H1 (cell line): ENCODE data around the gene MDM4. TPM values are rescaled to one million over a fixed set of nuclear protein-coding genes. Genes with fewer than 3 reads are reported as not detected.

Source experiments
- CTCF ChIA-PET: fragments of 300-600 bp; sonication (Branson Sonifier 250); formaldehyde crosslinking; loops from one replicate; lab custom pipeline; 2021; ENCODE audit not compliant: partially characterized antibody; lab: Charles Lee
- POLR2A ChIA-PET: fragments of 300-600 bp; sonication (Branson Sonifier 250); formaldehyde crosslinking; loops from one replicate; lab custom pipeline; 2021; ENCODE audit warnings: inconsistent platforms; ENCODE audit not compliant: partially characterized antibody; lab: Charles Lee
- DNase-seq, 2 experiments: peaks; one replicate each; pipeline versions ENCODE4 v3.0.0 to v3.0.0-alpha.2; 2010 to 2022; ENCODE audit warnings: low spot score in 2 of 2, low read depth in 1 of 2, mixed read lengths in 1 of 2
- FAIRE-seq: peaks from 2 replicates; lab custom pipeline; 2011; peaks lifted over from hg19 to GRCh38; lab: Jason Lieb, UNC
- H2AFZ ChIP-seq: 2 replicates; pipeline ENCODE4 v1.8.1; 2012; ENCODE audit warnings: low read length, inconsistent platforms
- H2AK5ac ChIP-seq: 2 replicates; pipeline ENCODE4 v1.6.1; 2013; ENCODE audit warnings: low read depth, low read length
- H2BK120ac ChIP-seq: replicated peaks from 2 replicates; pipeline ENCODE3; 2013; ENCODE audit warnings: low read depth, low read length, inconsistent platforms
- H2BK12ac ChIP-seq: 2 replicates; pipeline ENCODE4 v1.6.1; 2013; ENCODE audit warnings: low read depth, low read length
- H2BK15ac ChIP-seq: 2 replicates; pipeline ENCODE4 v1.6.1; 2013; ENCODE audit warnings: low read length
- H2BK20ac ChIP-seq: 2 replicates; pipeline ENCODE4 v1.6.1; 2013; ENCODE audit warnings: low read length
- H2BK5ac ChIP-seq: 2 replicates; pipeline ENCODE4 v1.6.1; 2013; ENCODE audit warnings: low read depth, low read length
- H3K14ac ChIP-seq: 2 replicates; pipeline ENCODE4 v1.6.1; 2013; ENCODE audit warnings: inconsistent platforms; ENCODE audit not compliant: insufficient read length
- H3K18ac ChIP-seq: 2 replicates; pipeline ENCODE4 v1.6.1; 2013; ENCODE audit warnings: low read length; ENCODE audit errors: extremely low read depth
- H3K23ac ChIP-seq: 2 replicates; pipeline ENCODE4 v1.6.1; 2013; ENCODE audit warnings: inconsistent platforms; ENCODE audit not compliant: insufficient read length
- H3K23me2 ChIP-seq: 2 replicates; pipeline ENCODE4 v1.6.1; 2013; ENCODE audit warnings: low read depth, low read length
- H3K27ac ChIP-seq: 2 replicates; pipeline ENCODE4 v1.6.1; 2011; ENCODE audit warnings: low read depth, low read length, inconsistent platforms
- H3K27me3 ChIP-seq, 4 experiments: replicated peaks in 1 of 4; 1 replicate in 1 of 4; 2 replicates in 3 of 4; pipeline versions ENCODE4 v1.6.1 to v1.8.1; 2011 to 2013; ENCODE audit warnings: low read length in 3 of 4, mild to moderate bottlenecking in 3 of 4, inconsistent platforms in 2 of 4, mixed read lengths in 2 of 4, moderate library complexity in 1 of 4; ENCODE audit not compliant: control insufficient read depth in 3 of 4, insufficient read depth in 3 of 4; ENCODE audit errors: extremely low read depth in 1 of 4
- H3K36me3 ChIP-seq, 4 experiments: 2 replicates each; pipeline versions ENCODE4 v1.6.1 to v1.8.1; 2011 to 2013; ENCODE audit warnings: mild to moderate bottlenecking in 4 of 4, low read length in 3 of 4, moderate library complexity in 2 of 4, control low read depth in 1 of 4, inconsistent platforms in 1 of 4; ENCODE audit not compliant: insufficient read depth in 4 of 4, control insufficient read depth in 2 of 4
- H3K4ac ChIP-seq: replicated peaks from 2 replicates; pipeline ENCODE3; 2013; ENCODE audit warnings: low read length, low read depth, mixed read lengths, inconsistent platforms; ENCODE audit not compliant: insufficient read length
- H3K4me1 ChIP-seq, 4 experiments: replicated peaks in 1 of 4; 1 replicate in 1 of 4; 2 replicates in 3 of 4; pipeline versions ENCODE4 v1.6.1 to v1.8.1; 2011 to 2013; ENCODE audit warnings: low read length in 3 of 4, inconsistent platforms in 2 of 4, mixed read lengths in 1 of 4; ENCODE audit not compliant: insufficient read depth in 4 of 4, control insufficient read depth in 3 of 4
- H3K4me2 ChIP-seq, 2 experiments: 2 replicates each; pipeline versions ENCODE4 v1.6.1 to v1.8.1; 2011 to 2013; ENCODE audit warnings: low read depth in 2 of 2, low read length in 2 of 2, control low read depth in 1 of 2, inconsistent platforms in 1 of 2, mild to moderate bottlenecking in 1 of 2; ENCODE audit not compliant: insufficient read depth in 1 of 2
- H3K4me3 ChIP-seq, 4 experiments: fragments of 200-600, 300-600 bp in 1 of 4; sonication (generic), shearing (Covaris generic), sonication (Bioruptor Twin) in 1 of 4; 2 replicates each; pipeline versions ENCODE4 v1.5.1 to v1.8.1; 2011 to 2016; ENCODE audit warnings: low read length in 4 of 4, low read depth in 3 of 4, control low read depth in 2 of 4, inconsistent platforms in 2 of 4, mild to moderate bottlenecking in 2 of 4, mixed read lengths in 1 of 4, moderate library complexity in 1 of 4; ENCODE audit not compliant: insufficient read depth in 2 of 4; ENCODE audit errors: extremely low read depth in 1 of 4
- H3K56ac ChIP-seq: replicated peaks from 2 replicates; pipeline ENCODE3; 2013; ENCODE audit warnings: low read depth, mild to moderate bottlenecking, mixed read lengths, low read length, inconsistent platforms; ENCODE audit not compliant: insufficient read length
- H3K79me1 ChIP-seq: 2 replicates; pipeline ENCODE4 v1.6.1; 2013; ENCODE audit warnings: low read depth, low read length, control low read depth
- H3K79me2 ChIP-seq, 2 experiments: 2 replicates each; pipeline versions ENCODE4 v1.6.1 to v1.8.1; 2012 to 2013; ENCODE audit warnings: low read length in 2 of 2, mild to moderate bottlenecking in 2 of 2, inconsistent platforms in 1 of 2; ENCODE audit not compliant: insufficient read depth in 2 of 2, control insufficient read depth in 1 of 2
- H3K9ac ChIP-seq, 4 experiments: replicated peaks in 1 of 4; 1 replicate in 1 of 4; 2 replicates in 3 of 4; pipeline versions ENCODE4 v1.6.1 to v1.8.1; 2011 to 2013; ENCODE audit warnings: low read depth in 3 of 4, low read length in 3 of 4, control low read depth in 2 of 4, mild to moderate bottlenecking in 2 of 4, moderate library complexity in 2 of 4, inconsistent platforms in 1 of 4; ENCODE audit errors: extremely low read depth in 1 of 4
- H3K9me3 ChIP-seq, 2 experiments: 2 replicates each; pipeline versions ENCODE4 v1.6.1 to v1.8.1; 2012 to 2013; ENCODE audit warnings: mild to moderate bottlenecking in 2 of 2, moderate library complexity in 2 of 2, control low read depth in 1 of 2, inconsistent platforms in 1 of 2, low read depth in 1 of 2, low read length in 1 of 2, mixed read lengths in 1 of 2; ENCODE audit not compliant: insufficient read depth in 2 of 2
- H4K20me1 ChIP-seq, 2 experiments: replicated peaks in 1 of 2; 2 replicates each; pipeline versions ENCODE3 to v1.8.1; 2011 to 2013; ENCODE audit warnings: inconsistent platforms in 2 of 2, low read length in 2 of 2, mild to moderate bottlenecking in 1 of 2; ENCODE audit not compliant: insufficient read depth in 2 of 2, control insufficient read depth in 1 of 2
- H4K5ac ChIP-seq: 2 replicates; pipeline ENCODE4 v1.6.1; 2013; ENCODE audit warnings: low read length, low read depth, mixed read lengths, inconsistent platforms; ENCODE audit not compliant: insufficient read length
- H4K8ac ChIP-seq: 2 replicates; pipeline ENCODE4 v1.8.0; 2013; ENCODE audit warnings: mild to moderate bottlenecking, moderate library complexity, low read length, inconsistent platforms; ENCODE audit not compliant: insufficient read depth; ENCODE audit errors: extremely low read depth
- H4K91ac ChIP-seq: replicated peaks from 2 replicates; pipeline ENCODE3; 2013; ENCODE audit warnings: low read length, mixed read lengths, inconsistent platforms; ENCODE audit not compliant: insufficient read length
- BCL11A ChIP-seq, 2 experiments: IDR thresholded peaks; one replicate each; pipeline ENCODE4 v1.6.1; 2011; ENCODE audit warnings: low read depth in 2 of 2, low read length in 2 of 2, mild to moderate bottlenecking in 2 of 2
- CTBP2 ChIP-seq: IDR thresholded peaks from 2 replicates; pipeline ENCODE4 v1.7.0; 2011; ENCODE audit warnings: borderline replicate concordance, mild to moderate bottlenecking, moderate library complexity, mixed read lengths, low read length; ENCODE audit not compliant: insufficient read depth, insufficient read length
- CTCF ChIP-seq, 3 experiments: IDR thresholded peaks; 1 replicate in 2 of 3; 2 replicates in 1 of 3; pipeline versions ENCODE4 v1.5.1 to v1.6.1; 2011; ENCODE audit warnings: low read length in 3 of 3, mild to moderate bottlenecking in 3 of 3, inconsistent platforms in 2 of 3, low read depth in 1 of 3, moderate library complexity in 1 of 3; ENCODE audit not compliant: insufficient read depth in 1 of 3; ENCODE audit errors: control extremely low read depth in 1 of 3
- GTF2F1 ChIP-seq: IDR thresholded peaks from 2 replicates; pipeline ENCODE4 v1.6.1; 2012; ENCODE audit warnings: low read depth, low read length, improper control_type of control experiment, borderline replicate concordance
- HDAC6 ChIP-seq: IDR thresholded peaks from one replicate; pipeline ENCODE4 v1.7.1; 2012; ENCODE audit warnings: low read depth, mild to moderate bottlenecking, inconsistent platforms, low read length, moderate library complexity
- JUN ChIP-seq: IDR thresholded peaks from 2 replicates; pipeline ENCODE4 v1.6.1; 2011; ENCODE audit warnings: low read depth, mild to moderate bottlenecking, improper control_type of control experiment, low read length
- KDM4A ChIP-seq: IDR thresholded peaks from one replicate; pipeline ENCODE4 v1.7.1; 2012; ENCODE audit warnings: low read depth, mild to moderate bottlenecking, moderate library complexity, low read length, inconsistent platforms; ENCODE audit not compliant: severe bottlenecking
- RXRA ChIP-seq: IDR thresholded peaks from 2 replicates; pipeline ENCODE4 v1.6.1; 2011; ENCODE audit warnings: low read depth, mild to moderate bottlenecking, low read length, moderate library complexity; ENCODE audit not compliant: insufficient read depth
- SUZ12 ChIP-seq: fragments of 200-600 bp; sonication (generic); IDR thresholded peaks from 2 replicates; pipeline ENCODE4 v1.6.1; 2012; ENCODE audit warnings: mild to moderate bottlenecking, inconsistent platforms, low read length, moderate library complexity, mixed read lengths
- TAF1 ChIP-seq: IDR thresholded peaks from 2 replicates; pipeline ENCODE4 v1.6.1; 2011; ENCODE audit warnings: mild to moderate bottlenecking, low read depth, low read length
- YY1 ChIP-seq: IDR thresholded peaks from 2 replicates; pipeline ENCODE4 v1.6.1; 2011; ENCODE audit warnings: low read depth, mild to moderate bottlenecking, low read length
- WGBS, 2 experiments: shearing (Covaris generic) in 1 of 2; methylation state at CpG; one replicate each; pipeline versions ENCODE4 v1.1.6 to v1.1.7; 2013 to 2015; ENCODE audit warnings: low lambda C conversion rate in 2 of 2, mixed read lengths in 2 of 2, inconsistent platforms in 1 of 2, low coverage in 1 of 2, missing lambda C conversion rate in 1 of 2; ENCODE audit not compliant: insufficient replicate concordance in 2 of 2, insufficient coverage in 1 of 2, insufficient read length in 1 of 2; ENCODE audit errors: extremely low coverage in 1 of 2, missing lambda C conversion rate in 1 of 2; 5-methylcytosine and 5-hydroxymethylcytosine counted together
- polyA plus RNA-seq, 7 experiments: library from polyadenylated mRNA; depleted of rRNA in 3 of 7; stranded (reverse) in 5 of 7; unstranded in 2 of 7; fragments of >200 nt in 5 of 7; fragments of 200-250 nt in 2 of 7; gene quantifications; 1 replicate in 5 of 7; 2 replicates in 1 of 7; 4 replicates in 1 of 7; pipeline versions ENCODE4 v1.2.1 to v1.2.3, GENCODE V29; 2011 to 2013; ENCODE audit warnings: missing spikeins in 2 of 7, mixed read lengths in 2 of 7
- total RNA-seq: library from RNA; stranded (reverse); fragmentation: NEBNext Ultra II Directional; extraction: Animal tissue kit (Norgen Biotek cat#: 25700); gene quantifications from 2 replicates; pipeline ENCODE4 v1.2.1, GENCODE V29; 2021

Gene MDM4
- total and polyA plus RNA-seq, 2 of the 8 experiments (the other 6 are each of a cell fraction or from before 2014, with no cell fraction given) = 10.8 to 84.9 TPM

DNA sequence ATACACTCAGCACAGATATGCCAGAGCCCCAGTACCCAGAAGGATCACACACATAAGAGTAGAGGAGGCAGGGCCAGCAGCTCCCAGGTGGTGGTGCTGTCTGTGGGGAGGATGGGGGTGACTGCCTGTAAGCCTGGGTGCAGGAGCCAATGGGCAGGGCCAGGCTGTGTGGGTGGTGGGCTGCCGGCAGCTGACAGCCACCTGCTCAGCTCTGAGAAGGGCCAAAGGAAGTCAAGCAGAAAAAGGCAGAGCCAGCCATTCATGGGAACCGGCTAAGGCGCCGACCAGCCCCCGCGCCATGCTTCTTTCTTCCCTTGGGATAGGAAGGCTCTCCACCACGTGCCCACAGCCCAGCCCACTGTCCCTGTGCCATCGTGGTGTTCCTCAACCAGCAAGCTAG, 35.7 kb upstream of the MDM4 start:
- no peaks in the 10 kb centered on the region; a peak in 1 of 7 replicates for H3K27me3 ChIP-seq
- no peak overlapping the region for H2BK120ac ChIP-seq
- 95% methylated on average over 8 of the region's 8 CpGs; no CpG with 5 or more reads in 1 of the 2 experiments for WGBS, 2 experiments
- H3K4me2 ChIP-seq = no peak overlapping the region
- H2AFZ ChIP-seq = no peak overlapping the region
- no peak overlapping the region for H4K91ac ChIP-seq
- peaks cover 3 to 13% (median 9%) of the 10 kb centered on the region in 4 experiments for H3K4me1 ChIP-seq
- H2AK5ac ChIP-seq = no peak overlapping the region
- peaks cover 2 to 7% of the 10 kb centered on the region in 2 experiments for H4K20me1 ChIP-seq
- no peak overlapping the region for H2BK20ac ChIP-seq
- H3K23me2 ChIP-seq = no peaks in the 10 kb centered on the region
- ChIA-PET CTCF (interaction anchor here (0.7 to 49.0 kb wide), 4 partner anchors 8 to 36 kb away, joined by 3 to 2124 read pairs (median 182); partner anchors contain the start of gene PIK3C2B), POLR2A (interaction anchor here (2.1 to 2.9 kb wide), 2 partner anchors 13 to 14 kb away, joined by 13 to 14 read pairs; partner anchors contain the start of gene PIK3C2B)
- H3K27ac ChIP-seq = no peak overlapping the region
- no peaks in the 10 kb centered on the region for H3K9me3 ChIP-seq
- H3K4me3 ChIP-seq = no peak overlapping the region
- no peak overlapping the region for H2BK12ac ChIP-seq
- H3K79me1 ChIP-seq = peaks cover 3% of the 10 kb centered on the region; the same call in 1 of the 2 replicates
- H2BK15ac ChIP-seq = 0 out of 2 replicates have a peak overlapping the region, but pooled peaks have one; percentile 84
- no peaks in the 10 kb centered on the region for H3K36me3 ChIP-seq
- H2BK5ac ChIP-seq = peak overlapping the region; percentile 42; the same call in 1 of the 2 replicates
- H3K4ac ChIP-seq = no peak overlapping the region
- 0 out of 2 replicates have a peak overlapping the region, but pooled peaks have one; percentile 28 for H3K18ac ChIP-seq
- no peak overlapping the region for H3K23ac ChIP-seq
- no peak overlapping the region for H4K8ac ChIP-seq
- no peak overlapping the region for H3K56ac ChIP-seq
- no peak overlapping the region for H3K9ac ChIP-seq
- H3K14ac ChIP-seq = no peak overlapping the region
- H4K5ac ChIP-seq = no peak overlapping the region
- no peak for DNase-seq
- no peak for FAIRE-seq
- H3K79me2 ChIP-seq = peaks cover 0 to 14% of the 10 kb centered on the region in 2 experiments; a peak in 2 of 4 replicates
- TF ChIP-seq RXRA = no peak
- no peak for TF ChIP-seq HDAC6
- TF ChIP-seq JUN = no peak
- no peak for TF ChIP-seq BCL11A (IDR thresholded peaks at IDR 0.05; ENCODE audit: low read depth in 2 of 2, low read length in 2 of 2)
- TF ChIP-seq KDM4A = no peak
- no peak for TF ChIP-seq GTF2F1
- no peak for TF ChIP-seq YY1
- no peak for TF ChIP-seq SUZ12
- TF ChIP-seq CTBP2 = no peak
- no peak for TF ChIP-seq CTCF (IDR thresholded peaks at IDR 0.05; ENCODE audit: control extremely low read depth in 1 of 3, insufficient read depth in 1 of 3, low read depth in 1 of 3, low read length in 3 of 3)
- TF ChIP-seq TAF1 = no peak
